CD4-positive, CD25-positive, alpha-beta regulatory T cell (primary cell): ENCODE results near the gene MAPKAP1. TPM values are rescaled to one million over a fixed set of nuclear protein-coding genes. Genes with fewer than 3 reads are reported as not detected.

Source experiments
- ATAC-seq, 2 donors: fragments of 150-1000 bp; cut with Tn5 transposase; one replicate each; pipeline ENCODE4 v1.10.0; 2021; ENCODE audit warnings: low read depth in 2 of 2, moderate number of reproducible peaks in 2 of 2, moderate library complexity in 1 of 2
- DNase-seq, 3 donors: peaks; one replicate each; pipeline versions ENCODE4 v3.0.0 to v3.0.0-alpha.2; 2012 to 2022; ENCODE audit warnings: mixed read lengths in 1 of 3
- H3K27ac ChIP-seq: one replicate; pipeline ENCODE4 v1.7.0; 2013; ENCODE audit warnings: mild to moderate bottlenecking, low read length; ENCODE audit not compliant: insufficient read depth, poor library complexity, severe bottlenecking
- H3K27me3 ChIP-seq: one replicate; pipeline ENCODE4 v1.7.0; 2013; ENCODE audit warnings: low read length; ENCODE audit not compliant: control insufficient read depth, insufficient read depth
- H3K36me3 ChIP-seq: one replicate; pipeline ENCODE4 v1.7.0; 2013; ENCODE audit warnings: mild to moderate bottlenecking, low read length, moderate library complexity; ENCODE audit not compliant: control insufficient read depth, insufficient read depth
- H3K4me1 ChIP-seq: 2 replicates; pipeline ENCODE4 v1.7.0; 2013; ENCODE audit warnings: mild to moderate bottlenecking, low read length; ENCODE audit not compliant: insufficient read depth, control insufficient read depth, poor library complexity, severe bottlenecking
- H3K4me3 ChIP-seq: one replicate; pipeline ENCODE4 v1.7.0; 2013; ENCODE audit warnings: low read depth, mild to moderate bottlenecking, low read length, moderate library complexity
- H3K9me3 ChIP-seq, 2 experiments: 1 replicate in 1 of 2; 2 replicates in 1 of 2; pipeline ENCODE4 v1.7.0; 2013; ENCODE audit warnings: low read length in 2 of 2, mild to moderate bottlenecking in 1 of 2, moderate library complexity in 1 of 2; ENCODE audit not compliant: control insufficient read depth in 2 of 2
- H3K27ac Mint-ChIP-seq, 3 donors: one replicate each; pipeline ENCODE4 v1.8.0; 2020 to 2022; ENCODE audit warnings: mild to moderate bottlenecking in 3 of 3, mixed read lengths in 3 of 3, moderate library complexity in 2 of 3
- H3K27me3 Mint-ChIP-seq: one replicate; pipeline ENCODE4 v1.8.0; 2022; ENCODE audit warnings: mild to moderate bottlenecking, mixed read lengths
- H3K36me3 Mint-ChIP-seq: one replicate; pipeline ENCODE4 v1.8.0; 2020; ENCODE audit warnings: mixed read lengths
- H3K4me1 Mint-ChIP-seq, 4 donors: one replicate each; pipeline ENCODE4 v1.8.0; 2020 to 2022; ENCODE audit warnings: mixed read lengths in 4 of 4, mild to moderate bottlenecking in 1 of 4
- H3K4me3 Mint-ChIP-seq, 4 donors: one replicate each; pipeline ENCODE4 v1.8.0; 2020 to 2022; ENCODE audit warnings: mild to moderate bottlenecking in 4 of 4, mixed read lengths in 4 of 4, moderate library complexity in 3 of 4
- H3K9me3 Mint-ChIP-seq, 7 donors: one replicate each; pipeline ENCODE4 v1.8.0; 2020 to 2022; ENCODE audit warnings: mixed read lengths in 7 of 7, mild to moderate bottlenecking in 3 of 7, moderate library complexity in 2 of 7
- polyA plus RNA-seq, 4 donors: library from polyadenylated mRNA; unstranded; fragments of 300-500 nt; fragmentation: Illumina TruSeq; gene quantifications; one replicate each; pipeline ENCODE4 v1.2.3, GENCODE V29; 2021
- total RNA-seq: library from RNA; stranded (reverse); gene quantifications from one replicate; pipeline ENCODE4 v1.2.3, GENCODE V29; 2022

MAPKAP1 gene
- total and polyA plus RNA-seq, 5 donors from 2014 or later, result 40.8 to 53.2 (median 47.3) TPM

DNA sequence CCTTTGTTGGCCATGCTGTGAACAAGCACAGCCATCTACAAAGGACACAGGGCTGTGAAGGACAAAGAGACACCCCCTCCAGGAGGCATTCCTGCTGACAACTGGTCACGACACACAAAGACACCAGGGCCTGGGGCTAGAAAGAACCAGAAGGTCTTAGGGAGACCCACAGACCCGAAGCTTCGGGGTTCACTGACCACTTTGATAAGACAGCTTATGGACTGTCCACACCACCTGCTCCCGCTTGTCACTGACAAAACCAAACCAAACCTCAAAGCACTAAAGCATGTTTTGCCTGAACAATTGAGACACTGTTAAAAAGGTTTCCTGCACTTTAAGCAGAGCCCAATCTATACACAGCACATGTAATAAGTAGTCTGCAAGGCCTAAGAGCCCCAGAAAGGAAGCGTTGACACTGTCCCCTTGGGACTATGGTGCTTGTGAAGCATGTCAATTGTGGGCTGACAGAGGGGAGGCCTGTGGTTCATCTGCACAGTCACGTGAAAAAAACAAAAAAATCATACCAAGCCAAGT, 260.4 kb downstream of the MAPKAP1 start:
- no peak overlapping the region for H3K4me3 ChIP-seq
- ATAC-seq, result peak; percentile 47 to 52
- H3K27me3 ChIP-seq, result no peaks in the 10 kb centered on the region
- H3K4me1 ChIP-seq, result no peaks in the 10 kb centered on the region
- Mint-ChIP-seq H3K4me1 (peaks cover 0 to 6% (median 3%) of the 10 kb centered on the region in 4 donors), H3K27ac (no peak overlapping the region), H3K27me3 (no peaks in the 10 kb centered on the region), H3K9me3 (peaks cover 0 to 1% (median 0%) of the 10 kb centered on the region in 7 donors), H3K4me3 (no peak overlapping the region), H3K36me3 (peaks cover 23% of the 10 kb centered on the region)
- H3K9me3 ChIP-seq, result no peaks in the 10 kb centered on the region
- no peak overlapping the region for H3K27ac ChIP-seq
- peaks cover 12% of the 10 kb centered on the region for H3K36me3 ChIP-seq
- DNase-seq, result no peak

DNA sequence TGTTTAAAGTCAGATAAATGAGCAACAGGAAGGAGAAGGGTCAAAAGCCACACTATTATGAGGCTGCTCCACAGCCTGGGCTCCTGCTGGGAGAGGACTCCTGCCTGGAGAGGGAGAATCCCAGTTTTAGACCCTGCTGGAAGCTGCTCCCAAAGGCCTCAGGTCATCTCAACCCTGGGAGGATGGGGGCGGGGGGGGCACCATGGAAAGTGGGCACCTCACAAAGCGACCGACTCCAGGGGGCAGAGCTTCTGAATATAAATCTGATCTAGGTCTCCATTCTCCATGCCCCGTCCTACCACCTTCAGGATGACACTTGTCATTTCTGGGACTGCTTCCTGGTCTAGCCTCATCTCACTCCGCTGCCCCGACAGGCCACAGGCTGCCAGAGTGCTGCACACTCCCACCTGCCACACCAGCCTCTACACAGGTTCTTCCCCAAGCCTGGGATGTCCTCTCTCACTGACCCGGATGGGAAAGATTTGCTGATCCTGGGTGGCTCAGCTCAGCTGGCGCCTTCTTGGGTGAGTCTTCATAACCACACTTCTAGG, 262.0 kb downstream of the MAPKAP1 start:
- Histone ChIP-seq H3K27me3 (no peaks in the 10 kb centered on the region), H3K4me1 (no peaks in the 10 kb centered on the region), H3K4me3 (no peak overlapping the region), H3K9me3 (no peaks in the 10 kb centered on the region), H3K27ac (no peak overlapping the region), H3K36me3 (peaks cover 16% of the 10 kb centered on the region)
- H3K27ac Mint-ChIP-seq, result no peak overlapping the region
- peaks cover 0 to 5% (median 3%) of the 10 kb centered on the region in 4 donors for H3K4me1 Mint-ChIP-seq
- ATAC-seq (no peak), DNase-seq (no peak)
- H3K4me3 Mint-ChIP-seq, result no peak overlapping the region
- H3K9me3 Mint-ChIP-seq, result peaks cover 0 to 1% (median 0%) of the 10 kb centered on the region in 7 donors
- no peaks in the 10 kb centered on the region for H3K27me3 Mint-ChIP-seq
- peaks cover 26% of the 10 kb centered on the region for H3K36me3 Mint-ChIP-seq

DNA sequence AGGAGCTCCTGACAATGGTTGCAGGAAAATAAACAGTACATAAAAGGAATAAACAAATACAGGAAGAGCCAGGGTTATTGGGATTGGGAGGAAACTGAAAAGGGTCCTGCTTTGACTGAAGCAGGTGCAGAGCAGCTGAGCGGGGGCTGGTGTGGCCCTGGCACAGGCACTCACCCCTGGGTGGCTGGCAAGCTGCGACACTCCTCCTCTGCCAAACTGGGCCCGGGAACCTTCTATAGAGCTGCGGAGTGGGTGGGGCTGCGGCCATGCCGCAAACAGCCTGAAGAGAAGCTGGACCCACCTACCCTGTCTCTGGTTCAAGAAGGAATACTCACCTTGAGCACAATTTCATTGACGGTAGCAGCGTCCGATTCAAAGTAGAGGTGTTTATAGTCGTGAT, 262.8 kb downstream of the MAPKAP1 start:
- no peaks in the 10 kb centered on the region for H3K27me3 ChIP-seq
- no peaks in the 10 kb centered on the region for H3K4me1 ChIP-seq
- DNase-seq, result no peak
- Mint-ChIP-seq H3K4me3 (no peak overlapping the region), H3K27me3 (no peaks in the 10 kb centered on the region), H3K36me3 (peaks cover 31% of the 10 kb centered on the region), H3K9me3 (peaks cover 0 to 1% (median 0%) of the 10 kb centered on the region in 7 donors), H3K4me1 (peaks cover 0 to 2% (median 1%) of the 10 kb centered on the region in 4 donors), H3K27ac (no peak overlapping the region)
- peaks cover 24% of the 10 kb centered on the region for H3K36me3 ChIP-seq
- ATAC-seq, result no peak
- H3K9me3 ChIP-seq, result no peaks in the 10 kb centered on the region
- no peak overlapping the region for H3K27ac ChIP-seq
- no peak overlapping the region for H3K4me3 ChIP-seq

DNA sequence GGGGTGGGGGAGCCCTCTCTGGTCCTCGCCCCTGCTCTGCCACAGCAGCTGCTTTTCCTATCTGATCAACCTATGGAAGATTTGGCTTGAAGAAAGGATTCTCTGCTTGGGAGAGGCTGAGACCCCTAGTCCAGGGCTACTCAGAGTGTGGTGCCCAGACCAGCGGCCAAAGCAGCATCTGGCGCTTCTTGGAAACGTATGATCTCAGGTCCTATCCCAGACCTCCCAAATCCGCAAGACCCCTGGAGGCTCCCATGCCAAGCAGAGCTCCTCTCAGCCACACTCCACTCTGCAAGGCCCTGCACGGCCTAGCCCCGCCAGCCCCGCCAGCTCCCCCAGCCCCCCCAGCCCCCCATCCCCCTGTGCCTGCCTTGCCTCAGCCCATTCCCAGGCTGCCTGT, 263.6 kb downstream of the MAPKAP1 start:
- no peak overlapping the region for H3K4me3 ChIP-seq
- Mint-ChIP-seq H3K4me3 (no peak overlapping the region), H3K36me3 (peaks cover 34% of the 10 kb centered on the region), H3K4me1 (peaks cover 0 to 2% (median under 1%) of the 10 kb centered on the region in 4 donors), H3K27me3 (no peaks in the 10 kb centered on the region), H3K27ac (no peak overlapping the region), H3K9me3 (peaks cover 0 to 1% (median 0%) of the 10 kb centered on the region in 7 donors)
- DNase-seq (no peak), ATAC-seq (no peak)
- no peaks in the 10 kb centered on the region for H3K27me3 ChIP-seq
- H3K4me1 ChIP-seq, result no peaks in the 10 kb centered on the region
- peaks cover 28% of the 10 kb centered on the region for H3K36me3 ChIP-seq
- H3K27ac ChIP-seq, result no peak overlapping the region
- no peaks in the 10 kb centered on the region for H3K9me3 ChIP-seq

GRCh38 chr9:125442452-125442851, 264.6 kb downstream of the MAPKAP1 start:
- H3K4me3 Mint-ChIP-seq, result no peak overlapping the region
- ATAC-seq (no peak), DNase-seq (no peak)
- Histone ChIP-seq H3K9me3 (no peaks in the 10 kb centered on the region), H3K27ac (no peak overlapping the region), H3K27me3 (no peaks in the 10 kb centered on the region), H3K4me3 (no peak overlapping the region), H3K36me3 (peaks cover 32% of the 10 kb centered on the region), H3K4me1 (no peaks in the 10 kb centered on the region)
- H3K9me3 Mint-ChIP-seq, result peaks cover 0 to 1% (median 0%) of the 10 kb centered on the region in 7 donors
- no peak overlapping the region for H3K27ac Mint-ChIP-seq
- no peaks in the 10 kb centered on the region for H3K27me3 Mint-ChIP-seq
- H3K36me3 Mint-ChIP-seq, result peaks cover 38% of the 10 kb centered on the region
- H3K4me1 Mint-ChIP-seq, result peaks cover 0 to 2% (median under 1%) of the 10 kb centered on the region in 4 donors

DNA sequence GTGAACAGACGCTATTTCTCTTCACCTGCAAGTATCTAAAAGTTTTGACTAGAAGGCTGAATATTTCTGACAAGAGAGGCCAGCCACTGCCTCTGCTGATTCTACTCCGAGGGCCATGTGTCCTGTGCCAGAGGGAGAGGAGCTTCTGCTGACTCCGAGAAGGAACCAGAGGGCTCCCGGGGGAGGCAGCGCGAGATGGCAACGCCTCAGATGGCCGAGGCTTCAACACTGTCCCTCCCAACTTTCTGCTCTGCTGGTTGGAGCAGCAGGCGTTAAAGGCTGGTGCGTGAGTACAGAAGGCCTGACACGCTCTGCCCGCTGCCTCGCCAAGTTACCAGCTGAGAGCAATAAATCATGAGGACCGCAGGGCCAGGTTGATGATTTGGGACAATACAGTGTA, 266.6 kb downstream of the MAPKAP1 start:
- H3K4me3 Mint-ChIP-seq, result no peak overlapping the region

DNA sequence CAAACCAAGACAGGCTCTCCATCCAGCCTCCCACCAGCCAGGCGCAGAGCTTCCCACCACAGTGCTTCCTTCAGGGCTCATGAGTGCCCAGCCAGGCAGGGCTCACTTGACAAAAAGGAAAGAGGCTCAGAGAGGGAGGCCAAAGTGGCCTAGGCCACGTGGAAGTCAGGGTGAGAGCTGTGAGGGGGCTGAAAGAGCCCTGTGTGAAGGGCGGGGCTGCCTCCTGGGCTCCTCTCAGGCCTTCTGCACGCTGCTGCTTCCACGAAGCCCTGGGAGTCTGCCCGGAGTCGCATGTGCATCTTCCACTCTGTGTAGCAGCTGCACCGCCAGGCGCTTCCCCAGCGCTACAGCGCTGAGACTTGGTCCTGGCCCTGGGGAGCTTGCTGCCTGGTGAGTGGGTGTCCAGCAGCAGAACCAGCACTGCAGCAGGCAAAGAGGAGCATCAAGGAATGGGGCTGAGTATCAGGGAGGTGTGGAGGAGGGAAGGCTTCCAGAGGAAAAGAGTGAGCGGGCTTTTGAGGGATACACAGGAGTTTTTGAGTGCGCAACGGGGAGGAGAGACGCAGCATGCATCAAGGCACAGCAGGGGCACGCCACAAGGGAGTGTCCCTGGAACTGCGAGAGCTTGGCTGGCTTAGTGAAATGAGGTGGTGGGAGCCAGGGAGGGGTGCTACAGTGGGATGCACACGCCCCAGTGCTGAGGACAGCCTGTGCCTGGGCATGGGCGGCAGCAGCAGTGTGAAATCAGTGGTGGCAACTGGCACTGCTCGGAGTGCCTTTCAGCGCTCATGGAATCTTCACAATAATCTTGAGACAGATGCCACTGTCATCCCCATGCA, 267.4 kb downstream of the MAPKAP1 start:
- Histone ChIP-seq H3K4me1 (no peaks in the 10 kb centered on the region), H3K4me3 (no peak overlapping the region), H3K36me3 (peaks cover 32% of the 10 kb centered on the region), H3K9me3 (no peaks in the 10 kb centered on the region), H3K27ac (no peak overlapping the region), H3K27me3 (no peaks in the 10 kb centered on the region)
- ATAC-seq, result no peak
- Mint-ChIP-seq H3K27me3 (no peaks in the 10 kb centered on the region), H3K9me3 (peaks cover 0 to 1% (median 0%) of the 10 kb centered on the region in 7 donors), H3K27ac (no peak overlapping the region), H3K36me3 (peaks cover 38% of the 10 kb centered on the region), H3K4me1 (no peaks in the 10 kb centered on the region), H3K4me3 (no peak overlapping the region)
- no peak for DNase-seq

More for the DNA sequence above, 266.6 kb downstream of the MAPKAP1 start:
- Mint-ChIP-seq H3K27ac (no peak overlapping the region), H3K4me1 (peaks cover 0 to 2% (median under 1%) of the 10 kb centered on the region in 4 donors), H3K27me3 (no peaks in the 10 kb centered on the region), H3K9me3 (peaks cover 0 to 1% (median 0%) of the 10 kb centered on the region in 7 donors), H3K36me3 (peaks cover 38% of the 10 kb centered on the region)
- Histone ChIP-seq H3K27ac (no peak overlapping the region), H3K27me3 (no peaks in the 10 kb centered on the region), H3K4me3 (no peak overlapping the region), H3K4me1 (no peaks in the 10 kb centered on the region), H3K9me3 (no peaks in the 10 kb centered on the region), H3K36me3 (peaks cover 32% of the 10 kb centered on the region)
- no peak for ATAC-seq
- no peak for DNase-seq
